ENCODE measurements around the gene ZNF697. TPM values are rescaled to one million over a fixed set of nuclear protein-coding genes. Genes with fewer than 3 reads are reported as not detected.

Gene ZNF697
- total and polyA plus RNA-seq, 9 of the 15 experiments (the other 6 are each of a cell fraction or from before 2014, with no cell fraction given), result 2.1 to 13.6 (median 8.3) TPM

DNA sequence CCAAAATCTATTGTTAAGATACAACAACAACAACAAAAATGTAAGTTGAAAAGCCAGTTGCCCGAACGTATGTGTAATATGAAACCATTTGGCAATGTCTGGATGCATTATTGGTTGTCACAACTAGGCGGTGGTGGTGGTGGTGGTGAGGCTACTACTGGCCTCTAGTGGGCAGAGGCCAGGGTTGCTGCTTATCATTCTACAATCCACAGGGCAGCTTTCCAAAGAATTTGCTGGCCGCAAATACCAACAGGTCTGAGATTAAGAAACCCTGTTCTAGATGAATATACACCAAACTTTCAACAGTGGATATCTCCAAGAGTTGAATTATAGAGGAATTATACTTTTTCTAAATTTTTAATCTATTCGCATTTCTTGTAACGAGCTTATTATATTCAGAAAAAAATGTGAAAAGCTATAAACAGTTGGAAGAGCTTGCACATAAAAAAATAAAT lies 26.8 kb upstream of the ZNF697 start (continued):
- TF ChIP-seq ZNF766 (CRISPR knock-in tag; conservative IDR thresholded peaks at IDR 0.05) (peak; percentile 57; the same call in 1 of the 2 replicates), JUNB (CRISPR knock-in tag; conservative IDR thresholded peaks at IDR 0.05) (no peak), ZNF354B (CRISPR knock-in tag; IDR thresholded peaks at IDR 0.05) (no peak), JUND (IDR thresholded peaks at IDR 0.05; ENCODE audit: borderline replicate concordance, low read depth, low read length) (peak; percentile 25; the same call in 1 of the 2 replicates), JUND (tag; IDR thresholded peaks at IDR 0.05; ENCODE audit: borderline replicate concordance, low read depth, low read length) (no peak), ZNF764 (CRISPR knock-in tag; IDR thresholded peaks at IDR 0.05; ENCODE audit: low read depth) (no peak), XRCC5 (IDR thresholded peaks at IDR 0.05; ENCODE audit: low read depth, low read length) (no peak; the same call in 1 of the 2 replicates), CEBPB (tag; IDR thresholded peaks at IDR 0.05) (peak; percentile 61; the same call in 1 of the 2 replicates), ZNF561 (CRISPR knock-in tag; conservative IDR thresholded peaks at IDR 0.05) (no peak), NFIC (IDR thresholded peaks at IDR 0.05) (peak; percentile 55), ETV5 (CRISPR knock-in tag; IDR thresholded peaks at IDR 0.05; ENCODE audit: low read depth) (no peak), RAD21 (CRISPR knock-in tag; conservative IDR thresholded peaks at IDR 0.05 in 1 of 2, IDR thresholded peaks at IDR 0.05 in 1 of 2) (peak; percentile 44 to 61), TFAM (CRISPR knock-in tag; conservative IDR thresholded peaks at IDR 0.05) (no peak)
- TF ChIP-seq, protein P1, sequence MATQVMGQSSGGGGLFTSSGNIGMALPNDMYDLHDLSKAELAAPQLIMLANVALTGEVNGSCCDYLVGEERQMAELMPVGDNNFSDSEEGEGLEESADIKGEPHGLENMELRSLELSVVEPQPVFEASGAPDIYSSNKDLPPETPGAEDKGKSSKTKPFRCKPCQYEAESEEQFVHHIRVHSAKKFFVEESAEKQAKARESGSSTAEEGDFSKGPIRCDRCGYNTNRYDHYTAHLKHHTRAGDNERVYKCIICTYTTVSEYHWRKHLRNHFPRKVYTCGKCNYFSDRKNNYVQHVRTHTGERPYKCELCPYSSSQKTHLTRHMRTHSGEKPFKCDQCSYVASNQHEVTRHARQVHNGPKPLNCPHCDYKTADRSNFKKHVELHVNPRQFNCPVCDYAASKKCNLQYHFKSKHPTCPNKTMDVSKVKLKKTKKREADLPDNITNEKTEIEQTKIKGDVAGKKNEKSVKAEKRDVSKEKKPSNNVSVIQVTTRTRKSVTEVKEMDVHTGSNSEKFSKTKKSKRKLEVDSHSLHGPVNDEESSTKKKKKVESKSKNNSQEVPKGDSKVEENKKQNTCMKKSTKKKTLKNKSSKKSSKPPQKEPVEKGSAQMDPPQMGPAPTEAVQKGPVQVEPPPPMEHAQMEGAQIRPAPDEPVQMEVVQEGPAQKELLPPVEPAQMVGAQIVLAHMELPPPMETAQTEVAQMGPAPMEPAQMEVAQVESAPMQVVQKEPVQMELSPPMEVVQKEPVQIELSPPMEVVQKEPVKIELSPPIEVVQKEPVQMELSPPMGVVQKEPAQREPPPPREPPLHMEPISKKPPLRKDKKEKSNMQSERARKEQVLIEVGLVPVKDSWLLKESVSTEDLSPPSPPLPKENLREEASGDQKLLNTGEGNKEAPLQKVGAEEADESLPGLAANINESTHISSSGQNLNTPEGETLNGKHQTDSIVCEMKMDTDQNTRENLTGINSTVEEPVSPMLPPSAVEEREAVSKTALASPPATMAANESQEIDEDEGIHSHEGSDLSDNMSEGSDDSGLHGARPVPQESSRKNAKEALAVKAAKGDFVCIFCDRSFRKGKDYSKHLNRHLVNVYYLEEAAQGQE (IDR thresholded peaks at IDR 0.05; ENCODE audit: borderline replicate concordance), result peak; percentile 27; the same call in 1 of the 2 replicates
- TF ChIP-seq, protein P1 (CRISPR knock-in tag; IDR thresholded peaks at IDR 0.05; ENCODE audit: low read depth), result no peak
- TF ChIP-seq, protein P2, sequence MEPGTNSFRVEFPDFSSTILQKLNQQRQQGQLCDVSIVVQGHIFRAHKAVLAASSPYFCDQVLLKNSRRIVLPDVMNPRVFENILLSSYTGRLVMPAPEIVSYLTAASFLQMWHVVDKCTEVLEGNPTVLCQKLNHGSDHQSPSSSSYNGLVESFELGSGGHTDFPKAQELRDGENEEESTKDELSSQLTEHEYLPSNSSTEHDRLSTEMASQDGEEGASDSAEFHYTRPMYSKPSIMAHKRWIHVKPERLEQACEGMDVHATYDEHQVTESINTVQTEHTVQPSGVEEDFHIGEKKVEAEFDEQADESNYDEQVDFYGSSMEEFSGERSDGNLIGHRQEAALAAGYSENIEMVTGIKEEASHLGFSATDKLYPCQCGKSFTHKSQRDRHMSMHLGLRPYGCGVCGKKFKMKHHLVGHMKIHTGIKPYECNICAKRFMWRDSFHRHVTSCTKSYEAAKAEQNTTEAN (CRISPR knock-in tag; IDR thresholded peaks at IDR 0.05), result no peak
- TF ChIP-seq, protein P3, sequence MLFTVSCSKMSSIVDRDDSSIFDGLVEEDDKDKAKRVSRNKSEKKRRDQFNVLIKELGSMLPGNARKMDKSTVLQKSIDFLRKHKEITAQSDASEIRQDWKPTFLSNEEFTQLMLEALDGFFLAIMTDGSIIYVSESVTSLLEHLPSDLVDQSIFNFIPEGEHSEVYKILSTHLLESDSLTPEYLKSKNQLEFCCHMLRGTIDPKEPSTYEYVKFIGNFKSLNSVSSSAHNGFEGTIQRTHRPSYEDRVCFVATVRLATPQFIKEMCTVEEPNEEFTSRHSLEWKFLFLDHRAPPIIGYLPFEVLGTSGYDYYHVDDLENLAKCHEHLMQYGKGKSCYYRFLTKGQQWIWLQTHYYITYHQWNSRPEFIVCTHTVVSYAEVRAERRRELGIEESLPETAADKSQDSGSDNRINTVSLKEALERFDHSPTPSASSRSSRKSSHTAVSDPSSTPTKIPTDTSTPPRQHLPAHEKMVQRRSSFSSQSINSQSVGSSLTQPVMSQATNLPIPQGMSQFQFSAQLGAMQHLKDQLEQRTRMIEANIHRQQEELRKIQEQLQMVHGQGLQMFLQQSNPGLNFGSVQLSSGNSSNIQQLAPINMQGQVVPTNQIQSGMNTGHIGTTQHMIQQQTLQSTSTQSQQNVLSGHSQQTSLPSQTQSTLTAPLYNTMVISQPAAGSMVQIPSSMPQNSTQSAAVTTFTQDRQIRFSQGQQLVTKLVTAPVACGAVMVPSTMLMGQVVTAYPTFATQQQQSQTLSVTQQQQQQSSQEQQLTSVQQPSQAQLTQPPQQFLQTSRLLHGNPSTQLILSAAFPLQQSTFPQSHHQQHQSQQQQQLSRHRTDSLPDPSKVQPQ (CRISPR knock-in tag; IDR thresholded peaks at IDR 0.05; ENCODE audit: borderline replicate concordance), result no peak
